Measurements from ENCODE around the gene P2RX7. TPM values are rescaled to one million over a fixed set of nuclear protein-coding genes. Genes with fewer than 3 reads are reported as not detected.
"Not testable (repeated sequence)": the region's sequence is repeated elsewhere in the genome, so short reads cannot be mapped to it uniquely, and the experiment has no call there.

P2RX7 gene
- total and polyA plus RNA-seq, 9 donors = 4.7 to 10.8 (median 6.9) TPM

GRCh38 chr12:121190523-121191031 is 57.9 kb downstream of the P2RX7 start:
- TF ChIP-seq EP300 (IDR thresholded peaks at IDR 0.05) = no peak
- no peak for TF ChIP-seq POLR2A (IDR thresholded peaks at IDR 0.05)
- TF ChIP-seq, protein P1, sequence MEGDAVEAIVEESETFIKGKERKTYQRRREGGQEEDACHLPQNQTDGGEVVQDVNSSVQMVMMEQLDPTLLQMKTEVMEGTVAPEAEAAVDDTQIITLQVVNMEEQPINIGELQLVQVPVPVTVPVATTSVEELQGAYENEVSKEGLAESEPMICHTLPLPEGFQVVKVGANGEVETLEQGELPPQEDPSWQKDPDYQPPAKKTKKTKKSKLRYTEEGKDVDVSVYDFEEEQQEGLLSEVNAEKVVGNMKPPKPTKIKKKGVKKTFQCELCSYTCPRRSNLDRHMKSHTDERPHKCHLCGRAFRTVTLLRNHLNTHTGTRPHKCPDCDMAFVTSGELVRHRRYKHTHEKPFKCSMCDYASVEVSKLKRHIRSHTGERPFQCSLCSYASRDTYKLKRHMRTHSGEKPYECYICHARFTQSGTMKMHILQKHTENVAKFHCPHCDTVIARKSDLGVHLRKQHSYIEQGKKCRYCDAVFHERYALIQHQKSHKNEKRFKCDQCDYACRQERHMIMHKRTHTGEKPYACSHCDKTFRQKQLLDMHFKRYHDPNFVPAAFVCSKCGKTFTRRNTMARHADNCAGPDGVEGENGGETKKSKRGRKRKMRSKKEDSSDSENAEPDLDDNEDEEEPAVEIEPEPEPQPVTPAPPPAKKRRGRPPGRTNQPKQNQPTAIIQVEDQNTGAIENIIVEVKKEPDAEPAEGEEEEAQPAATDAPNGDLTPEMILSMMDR (IDR thresholded peaks at IDR 0.05) = no peak
- Histone ChIP-seq H3K27me3 (no peaks in the 10 kb centered on the region), H3K4me1 (ENCODE audit: insufficient read depth) (peaks cover 4% of the 10 kb centered on the region), H3K27ac (peak overlapping the region in 1 of 2 donors; percentile 55), H3K9me3 (no peaks in the 10 kb centered on the region), H3K4me3 (no peak overlapping the region), H3K36me3 (no peaks in the 10 kb centered on the region)
- intact Hi-C loops (cut with DNase I) = no loop called here
- DNase-seq = no peak
- 7 to 10% (median 7%) methylated on average over 2 of the region's 2 CpGs for WGBS, 3 donors

DNA sequence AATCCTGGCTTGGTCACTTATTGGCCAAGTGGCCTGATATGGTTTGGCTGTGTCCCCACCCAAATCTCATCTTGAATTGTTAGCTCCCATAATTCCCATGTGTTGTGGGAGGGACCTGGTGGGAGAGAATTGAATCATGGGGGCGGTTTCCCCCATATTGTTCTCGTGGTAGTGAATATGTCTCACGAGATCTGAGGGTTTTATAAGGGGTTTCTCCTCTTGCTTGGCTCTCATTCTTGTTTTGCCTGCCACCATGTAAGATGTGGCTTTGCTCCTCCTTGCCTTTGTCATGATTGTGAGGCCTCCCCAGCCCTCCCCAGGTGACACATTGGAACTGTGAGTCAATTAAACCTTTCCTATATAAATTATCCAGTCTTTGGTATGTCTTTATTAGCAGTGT is 58.5 kb downstream of the P2RX7 start:
- H3K27ac ChIP-seq = no peak overlapping the region

DNA sequence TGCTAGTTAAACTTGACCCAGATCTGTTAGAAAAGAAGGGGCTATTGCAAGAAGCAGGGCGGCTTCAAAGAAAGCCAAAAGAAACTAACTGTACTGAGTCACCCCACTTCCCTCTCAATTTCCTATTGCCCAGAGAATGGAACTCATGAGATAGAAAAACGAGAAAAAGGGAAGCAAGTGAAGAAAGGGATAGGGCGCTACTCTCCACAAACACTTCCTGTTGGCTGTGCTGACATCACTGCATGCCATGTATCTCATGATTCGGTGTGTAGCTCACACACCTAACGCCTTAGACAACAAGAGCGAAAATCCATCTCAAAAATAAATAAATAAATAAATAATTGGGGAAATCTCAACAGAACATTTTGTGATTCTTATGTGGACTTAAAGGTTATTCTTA is 64.2 kb downstream of the P2RX7 start:
- Histone ChIP-seq H3K4me1 (ENCODE audit: insufficient read depth) (no peaks in the 10 kb centered on the region), H3K36me3 (no peaks in the 10 kb centered on the region), H3K4me3 (no peak overlapping the region), H3K9me3 (no peaks in the 10 kb centered on the region), H3K27ac (no peak overlapping the region), H3K27me3 (no peaks in the 10 kb centered on the region)
- intact Hi-C loops (cut with DNase I) = no loop called here
- WGBS, 3 donors = 85 to 87% (median 86%) methylated on average over 6 of the region's 6 CpGs
- no peak for DNase-seq
- TF ChIP-seq, protein P1 (IDR thresholded peaks at IDR 0.05) = no peak
- TF ChIP-seq EP300 (IDR thresholded peaks at IDR 0.05) = no peak
- no peak for TF ChIP-seq POLR2A (IDR thresholded peaks at IDR 0.05)

More for the DNA sequence above, 58.5 kb downstream of the P2RX7 start:
- H3K36me3 ChIP-seq = no peaks in the 10 kb centered on the region
- peaks cover 4% of the 10 kb centered on the region for H3K4me1 ChIP-seq (ENCODE audit: insufficient read depth)
- H3K9me3 ChIP-seq = no peaks in the 10 kb centered on the region
- TF ChIP-seq EP300 (IDR thresholded peaks at IDR 0.05) = no peak
- TF ChIP-seq, protein P1 (IDR thresholded peaks at IDR 0.05) = no peak
- TF ChIP-seq POLR2A (IDR thresholded peaks at IDR 0.05) = no peak
- intact Hi-C loops (cut with DNase I) = no loop called here
- WGBS, 3 donors = 65 to 92% (median 86%) methylated on average over 3 of the region's 3 CpGs
- no peak for DNase-seq
- no peaks in the 10 kb centered on the region for H3K27me3 ChIP-seq
- H3K4me3 ChIP-seq = no peak overlapping the region

- Histone ChIP-seq H3K4me1 (ENCODE audit: insufficient read depth) (no peaks in the 10 kb centered on the region), H3K27me3 (no peaks in the 10 kb centered on the region), H3K9me3 (no peaks in the 10 kb centered on the region), H3K4me3 (no peak overlapping the region), H3K36me3 (no peaks in the 10 kb centered on the region), H3K27ac (no peak overlapping the region)
- 83 to 89% (median 86%) methylated on average over 7 of the region's 7 CpGs for WGBS, 3 donors
- no peak for DNase-seq
- intact Hi-C loops (cut with DNase I) = no loop called here
- no peak for TF ChIP-seq EP300 (IDR thresholded peaks at IDR 0.05)
- TF ChIP-seq, protein P1 (IDR thresholded peaks at IDR 0.05) = no peak
- no peak for TF ChIP-seq POLR2A (IDR thresholded peaks at IDR 0.05)
Measured at GRCh38 chr12:121198949-121199348, 66.3 kb downstream of the P2RX7 start.

DNA sequence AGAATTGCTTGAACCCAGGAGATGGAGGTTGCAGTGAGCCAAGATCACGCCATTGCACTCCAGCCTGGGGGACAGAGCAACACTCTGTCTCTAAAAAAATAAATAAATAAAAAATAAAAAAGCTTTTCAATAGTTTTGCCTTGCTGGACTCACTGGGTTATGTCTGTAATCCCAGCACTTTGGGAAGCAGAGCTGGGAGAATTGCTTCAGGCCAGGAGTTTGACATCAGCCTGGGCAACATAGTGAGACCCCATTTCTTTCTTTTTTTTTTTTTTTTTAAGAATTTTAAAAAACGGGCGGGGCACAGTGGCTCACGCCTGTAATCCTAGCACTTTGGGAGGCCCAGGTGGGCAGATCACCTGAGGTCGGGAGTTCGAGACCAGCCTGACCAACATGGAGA is 68.5 kb downstream of the P2RX7 start:
- H3K4me3 ChIP-seq; H3K36me3 ChIP-seq; DNase-seq; H3K27ac ChIP-seq; H3K4me1 ChIP-seq (ENCODE audit: insufficient read depth); intact Hi-C loops (cut with DNase I); H3K9me3 ChIP-seq; H3K27me3 ChIP-seq: not testable (repeated sequence)
- 95 to 96% (median 95%) methylated on average over 6 of the region's 6 CpGs for WGBS, 3 donors

Measured in ovary (tissue), 9 donors.